GM23338 (cell line): ENCODE measurements around the gene GSAP. TPM values are rescaled to one million over a fixed set of nuclear protein-coding genes. Genes with fewer than 3 reads are reported as not detected.

ENCODE experiments used
- ATAC-seq: fragments of 200-7000 bp; cut with Tn5 transposase; 3 replicates; pipeline ENCODE4 v1.9.1; 2020
- DNase-seq: peaks from one replicate; pipeline ENCODE4 v3.0.0-alpha.2; 2015; ENCODE audit warnings: low spot score
- H2AFZ ChIP-seq: fragments of 200-600 bp; sonication (generic); 2 replicates; pipeline ENCODE4 v1.8.0; 2016; ENCODE audit warnings: antibody characterized with exemption, mild to moderate bottlenecking, moderate library complexity
- H3F3A ChIP-seq: fragments of 200-600 bp; sonication (generic); replicated peaks from 2 replicates; pipeline ENCODE4 v1.8.0; 2017; ENCODE audit warnings: antibody characterized with exemption, mixed run types, low read depth
- H3K27ac ChIP-seq: fragments of 200-600 bp; sonication (generic); 2 replicates; pipeline ENCODE4 v1.6.1; 2016; ENCODE audit warnings: low read depth
- H3K27me3 ChIP-seq: fragments of 200-600 bp; sonication (generic); 2 replicates; pipeline ENCODE4 v1.8.0; 2016; ENCODE audit warnings: mild to moderate bottlenecking, mixed run types, moderate library complexity; ENCODE audit not compliant: insufficient read depth
- H3K36me3 ChIP-seq: fragments of 200-600 bp; sonication (generic); 2 replicates; pipeline ENCODE4 v1.8.0; 2016; ENCODE audit warnings: mild to moderate bottlenecking; ENCODE audit not compliant: insufficient read depth
- H3K4me1 ChIP-seq: fragments of 200-600 bp; sonication (generic); 2 replicates; pipeline ENCODE4 v1.8.0; 2016; ENCODE audit warnings: mild to moderate bottlenecking, moderate library complexity; ENCODE audit not compliant: insufficient read depth
- H3K4me2 ChIP-seq: fragments of 200-600 bp; sonication (generic); 2 replicates; pipeline ENCODE4 v1.7.1; 2017; ENCODE audit warnings: mixed run types
- H3K4me3 ChIP-seq: fragments of 200-600 bp; sonication (generic); 2 replicates; pipeline ENCODE4 v1.6.1; 2016; ENCODE audit warnings: mixed run types
- H3K79me2 ChIP-seq: fragments of 200-600 bp; sonication (generic); replicated peaks from 2 replicates; pipeline ENCODE4 v1.8.0; 2017; ENCODE audit warnings: mild to moderate bottlenecking; ENCODE audit not compliant: insufficient read depth
- H3K9me2 ChIP-seq: fragments of 200-600 bp; sonication (generic); 2 replicates; pipeline ENCODE4 v1.8.0; 2017; ENCODE audit not compliant: insufficient read depth
- H4K20me1 ChIP-seq: fragments of 200-600 bp; sonication (generic); replicated peaks from 2 replicates; pipeline ENCODE4 v1.8.0; 2017; ENCODE audit warnings: mild to moderate bottlenecking; ENCODE audit not compliant: insufficient read depth
- H3K27ac Mint-ChIP-seq: 2 replicates; pipeline ENCODE4 v1.8.0; 2020; ENCODE audit warnings: inconsistent platforms, mild to moderate bottlenecking, moderate library complexity, mixed read lengths
- H3K27me3 Mint-ChIP-seq: 3 replicates; pipeline ENCODE4 v1.8.0; 2022; ENCODE audit warnings: low read depth, mild to moderate bottlenecking, moderate library complexity, mixed read lengths, inconsistent platforms; ENCODE audit not compliant: insufficient read depth, poor library complexity
- H3K36me3 Mint-ChIP-seq: 3 replicates; pipeline ENCODE4 v1.8.0; 2021; ENCODE audit warnings: low read depth, mild to moderate bottlenecking, inconsistent platforms, moderate library complexity, mixed read lengths
- H3K4me1 Mint-ChIP-seq: 3 replicates; pipeline ENCODE4 v1.8.0; 2020; ENCODE audit warnings: mild to moderate bottlenecking, inconsistent platforms, mixed read lengths
- H3K4me3 Mint-ChIP-seq: 3 replicates; pipeline ENCODE4 v1.8.0; 2021; ENCODE audit warnings: moderate library complexity, mild to moderate bottlenecking, inconsistent platforms, mixed read lengths
- H3K9me3 Mint-ChIP-seq: 3 replicates; pipeline ENCODE4 v1.8.0; 2020; ENCODE audit warnings: moderate library complexity, mild to moderate bottlenecking, inconsistent platforms, mixed read lengths
- CREB1 ChIP-seq: fragments of 250-450 bp; sonication (Bioruptor Pico); IDR thresholded peaks from 2 replicates; pipeline ENCODE4 v1.5.0; 2020; ENCODE audit warnings: low read depth, mild to moderate bottlenecking, moderate library complexity
- EZH2 ChIP-seq: fragments of 200-600 bp; sonication (generic); IDR thresholded peaks from one replicate; pipeline ENCODE4 v1.8.0; 2017; ENCODE audit warnings: antibody characterized with exemption, mild to moderate bottlenecking, low read depth; ENCODE audit not compliant: unreplicated experiment
- EZH2phosphoT487 ChIP-seq: fragments of 200-600 bp; sonication (generic); IDR thresholded peaks from one replicate; pipeline ENCODE4 v1.8.1; 2018; ENCODE audit warnings: antibody characterized with exemption; ENCODE audit not compliant: unreplicated experiment
- JUNB ChIP-seq: IDR thresholded peaks from one replicate; pipeline ENCODE4 v1.6.1; 2016; ENCODE audit warnings: antibody characterized with exemption; ENCODE audit not compliant: unreplicated experiment
- NANOG ChIP-seq: IDR thresholded peaks from 2 replicates; pipeline ENCODE4 v1.6.1; 2016; ENCODE audit warnings: antibody characterized with exemption, borderline replicate concordance
- POLR2AphosphoS5 ChIP-seq: IDR thresholded peaks from 2 replicates; pipeline ENCODE4 v1.6.1; 2016; ENCODE audit warnings: antibody characterized with exemption, low read depth
- ZNF114 ChIP-seq: fragments of 250-450 bp; sonication (Bioruptor Pico); IDR thresholded peaks from 2 replicates; pipeline ENCODE4 v1.5.0; 2020; ENCODE audit warnings: mild to moderate bottlenecking, moderate library complexity
- polyA plus RNA-seq: library from polyadenylated mRNA; unstranded; fragments of >200 nt; fragmentation: Nextera tagmentation; extraction: Ambion mirVana; gene quantifications from 2 replicates; pipeline ENCODE4 v1.2.1, GENCODE V29; 2016
- total RNA-seq: library from RNA; depleted of rRNA; stranded (reverse); fragments of >200 nt; shearing (Covaris generic); gene quantifications from 2 replicates; pipeline ENCODE4 v1.2.3, GENCODE V29; 2014
- TF ChIP-seq, protein P1 (sequence below): fragments of 250-450 bp; sonication (Bioruptor Pico); IDR thresholded peaks from 2 replicates; pipeline ENCODE4 v1.5.0; 2020; ENCODE audit warnings: mild to moderate bottlenecking, moderate library complexity
- TF ChIP-seq, protein P2 (sequence below): IDR thresholded peaks from 2 replicates; pipeline ENCODE4 v1.6.1; 2016; ENCODE audit warnings: antibody characterized with exemption

The GSAP gene
- total and polyA plus RNA-seq, 2 experiments from 2014 or later: 0.63 to 1.1 TPM

GRCh38 chr7:77353911-77354310, 62.2 kb downstream of the GSAP start (continued):
- TF ChIP-seq, protein P1, sequence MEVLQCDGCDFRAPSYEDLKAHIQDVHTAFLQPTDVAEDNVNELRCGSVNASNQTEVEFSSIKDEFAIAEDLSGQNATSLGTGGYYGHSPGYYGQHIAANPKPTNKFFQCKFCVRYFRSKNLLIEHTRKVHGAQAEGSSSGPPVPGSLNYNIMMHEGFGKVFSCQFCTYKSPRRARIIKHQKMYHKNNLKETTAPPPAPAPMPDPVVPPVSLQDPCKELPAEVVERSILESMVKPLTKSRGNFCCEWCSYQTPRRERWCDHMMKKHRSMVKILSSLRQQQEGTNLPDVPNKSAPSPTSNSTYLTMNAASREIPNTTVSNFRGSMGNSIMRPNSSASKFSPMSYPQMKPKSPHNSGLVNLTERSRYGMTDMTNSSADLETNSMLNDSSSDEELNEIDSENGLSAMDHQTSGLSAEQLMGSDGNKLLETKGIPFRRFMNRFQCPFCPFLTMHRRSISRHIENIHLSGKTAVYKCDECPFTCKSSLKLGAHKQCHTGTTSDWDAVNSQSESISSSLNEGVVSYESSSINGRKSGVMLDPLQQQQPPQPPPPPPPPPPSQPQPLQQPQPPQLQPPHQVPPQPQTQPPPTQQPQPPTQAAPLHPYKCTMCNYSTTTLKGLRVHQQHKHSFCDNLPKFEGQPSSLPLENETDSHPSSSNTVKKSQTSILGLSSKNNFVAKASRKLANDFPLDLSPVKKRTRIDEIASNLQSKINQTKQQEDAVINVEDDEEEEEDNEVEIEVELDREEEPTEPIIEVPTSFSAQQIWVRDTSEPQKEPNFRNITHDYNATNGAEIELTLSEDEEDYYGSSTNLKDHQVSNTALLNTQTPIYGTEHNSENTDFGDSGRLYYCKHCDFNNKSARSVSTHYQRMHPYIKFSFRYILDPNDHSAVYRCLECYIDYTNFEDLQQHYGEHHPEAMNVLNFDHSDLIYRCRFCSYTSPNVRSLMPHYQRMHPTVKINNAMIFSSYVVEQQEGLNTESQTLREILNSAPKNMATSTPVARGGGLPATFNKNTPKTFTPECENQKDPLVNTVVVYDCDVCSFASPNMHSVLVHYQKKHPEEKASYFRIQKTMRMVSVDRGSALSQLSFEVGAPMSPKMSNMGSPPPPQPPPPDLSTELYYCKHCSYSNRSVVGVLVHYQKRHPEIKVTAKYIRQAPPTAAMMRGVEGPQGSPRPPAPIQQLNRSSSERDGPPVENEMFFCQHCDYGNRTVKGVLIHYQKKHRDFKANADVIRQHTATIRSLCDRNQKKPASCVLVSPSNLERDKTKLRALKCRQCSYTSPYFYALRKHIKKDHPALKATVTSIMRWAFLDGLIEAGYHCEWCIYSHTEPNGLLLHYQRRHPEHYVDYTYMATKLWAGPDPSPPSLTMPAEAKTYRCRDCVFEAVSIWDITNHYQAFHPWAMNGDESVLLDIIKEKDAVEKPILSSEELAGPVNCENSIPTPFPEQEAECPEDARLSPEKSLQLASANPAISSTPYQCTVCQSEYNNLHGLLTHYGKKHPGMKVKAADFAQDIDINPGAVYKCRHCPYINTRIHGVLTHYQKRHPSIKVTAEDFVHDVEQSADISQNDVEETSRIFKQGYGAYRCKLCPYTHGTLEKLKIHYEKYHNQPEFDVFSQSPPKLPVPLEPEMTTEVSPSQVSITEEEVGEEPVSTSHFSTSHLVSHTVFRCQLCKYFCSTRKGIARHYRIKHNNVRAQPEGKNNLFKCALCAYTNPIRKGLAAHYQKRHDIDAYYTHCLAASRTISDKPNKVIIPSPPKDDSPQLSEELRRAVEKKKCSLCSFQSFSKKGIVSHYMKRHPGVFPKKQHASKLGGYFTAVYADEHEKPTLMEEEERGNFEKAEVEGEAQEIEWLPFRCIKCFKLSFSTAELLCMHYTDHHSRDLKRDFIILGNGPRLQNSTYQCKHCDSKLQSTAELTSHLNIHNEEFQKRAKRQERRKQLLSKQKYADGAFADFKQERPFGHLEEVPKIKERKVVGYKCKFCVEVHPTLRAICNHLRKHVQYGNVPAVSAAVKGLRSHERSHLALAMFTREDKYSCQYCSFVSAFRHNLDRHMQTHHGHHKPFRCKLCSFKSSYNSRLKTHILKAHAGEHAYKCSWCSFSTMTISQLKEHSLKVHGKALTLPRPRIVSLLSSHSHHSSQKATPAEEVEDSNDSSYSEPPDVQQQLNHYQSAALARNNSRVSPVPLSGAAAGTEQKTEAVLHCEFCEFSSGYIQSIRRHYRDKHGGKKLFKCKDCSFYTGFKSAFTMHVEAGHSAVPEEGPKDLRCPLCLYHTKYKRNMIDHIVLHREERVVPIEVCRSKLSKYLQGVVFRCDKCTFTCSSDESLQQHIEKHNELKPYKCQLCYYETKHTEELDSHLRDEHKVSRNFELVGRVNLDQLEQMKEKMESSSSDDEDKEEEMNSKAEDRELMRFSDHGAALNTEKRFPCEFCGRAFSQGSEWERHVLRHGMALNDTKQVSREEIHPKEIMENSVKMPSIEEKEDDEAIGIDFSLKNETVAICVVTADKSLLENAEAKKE: no peak
- no peak for TF ChIP-seq NANOG
- TF ChIP-seq POLR2AphosphoS5: no peak
- TF ChIP-seq EZH2: no peak

- Histone ChIP-seq H4K20me1 (no peaks in the 10 kb centered on the region), H3K79me2 (no peaks in the 10 kb centered on the region), H3K4me2 (no peak overlapping the region), H3K9me2 (no peaks in the 10 kb centered on the region), H3K4me1 (peaks cover 23% of the 10 kb centered on the region), H3K4me3 (no peak overlapping the region), H2AFZ (no peak overlapping the region), H3K27ac (no peak overlapping the region), H3K36me3 (no peaks in the 10 kb centered on the region), H3F3A (no peaks in the 10 kb centered on the region), H3K27me3 (no peaks in the 10 kb centered on the region)
- ATAC-seq: no peak
- DNase-seq: no peak
- H3K4me3 Mint-ChIP-seq: no peak overlapping the region
- H3K4me1 Mint-ChIP-seq: peaks cover 16% of the 10 kb centered on the region
- no peaks in the 10 kb centered on the region for H3K27me3 Mint-ChIP-seq
- H3K27ac Mint-ChIP-seq: no peak overlapping the region
- H3K36me3 Mint-ChIP-seq: no peaks in the 10 kb centered on the region
- H3K9me3 Mint-ChIP-seq: no peaks in the 10 kb centered on the region
- TF ChIP-seq JUNB: no peak
- TF ChIP-seq CREB1 (CRISPR knock-in tag): no peak
- no peak for TF ChIP-seq ZNF114
- TF ChIP-seq EZH2: no peak
- no peak for TF ChIP-seq NANOG
- no peak for TF ChIP-seq EZH2phosphoT487
- TF ChIP-seq, protein P1: no peak
- TF ChIP-seq, protein P2, sequence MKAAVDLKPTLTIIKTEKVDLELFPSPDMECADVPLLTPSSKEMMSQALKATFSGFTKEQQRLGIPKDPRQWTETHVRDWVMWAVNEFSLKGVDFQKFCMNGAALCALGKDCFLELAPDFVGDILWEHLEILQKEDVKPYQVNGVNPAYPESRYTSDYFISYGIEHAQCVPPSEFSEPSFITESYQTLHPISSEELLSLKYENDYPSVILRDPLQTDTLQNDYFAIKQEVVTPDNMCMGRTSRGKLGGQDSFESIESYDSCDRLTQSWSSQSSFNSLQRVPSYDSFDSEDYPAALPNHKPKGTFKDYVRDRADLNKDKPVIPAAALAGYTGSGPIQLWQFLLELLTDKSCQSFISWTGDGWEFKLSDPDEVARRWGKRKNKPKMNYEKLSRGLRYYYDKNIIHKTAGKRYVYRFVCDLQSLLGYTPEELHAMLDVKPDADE: no peak
Observed at GRCh38 chr7:77353407-77353721, 62.8 kb downstream of the GSAP start.
